OCI-M2 (cell line): ENCODE results near the gene ITGA11.
"Not testable (repeated sequence)": the region's sequence is repeated elsewhere in the genome, so short reads cannot be mapped to it uniquely, and the experiment has no call there.

Source experiments
- DNase-seq: peaks from one replicate; lab custom pipeline; 2025; ENCODE audit not compliant: unreplicated experiment; lab: John Stamatoyannopoulos, UW

Gene ITGA11

DNA sequence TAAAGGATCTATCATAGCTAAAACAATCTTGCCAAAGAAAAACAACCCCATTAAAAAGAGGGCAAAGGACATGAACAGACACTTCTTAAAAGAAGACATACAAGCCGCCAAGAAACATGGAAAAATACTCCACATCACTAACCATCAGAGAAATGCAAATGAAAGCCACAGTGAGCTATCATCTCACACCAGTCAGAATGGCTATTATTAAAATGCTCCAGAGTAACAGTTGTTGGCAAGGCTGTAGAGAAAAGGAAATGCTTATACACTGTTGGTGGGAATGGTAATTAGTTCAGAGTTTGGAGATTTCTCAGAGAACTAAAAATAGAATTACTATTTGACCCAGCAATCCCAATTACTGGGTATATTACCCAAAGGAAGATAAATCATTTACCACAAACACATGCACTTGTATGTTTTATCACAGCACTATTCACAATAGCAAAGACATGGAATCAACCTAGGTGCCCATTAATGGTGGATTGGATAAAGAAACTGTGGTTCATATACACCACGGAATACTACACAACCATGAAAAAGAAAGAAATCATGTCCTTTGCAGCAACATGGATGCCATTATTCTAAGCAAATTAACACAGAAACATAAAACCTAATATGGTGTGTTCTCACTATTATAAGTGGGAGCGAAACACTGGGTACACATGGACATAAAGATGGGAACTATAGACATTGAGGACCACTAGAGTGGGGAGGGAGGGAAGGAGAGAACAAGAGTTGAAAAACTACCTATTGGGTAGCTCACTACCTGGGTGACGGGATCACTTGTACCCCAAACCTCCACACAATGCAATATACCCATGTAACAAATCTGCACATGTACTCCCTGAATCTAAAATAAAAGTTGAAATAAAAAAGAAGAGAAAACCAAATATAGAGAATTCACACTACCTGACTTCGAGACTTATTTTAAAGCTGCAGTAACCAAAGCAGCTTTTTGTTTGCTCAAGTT lies 32.6 kb downstream of the ITGA11 start:
- DNase-seq = no peak

DNA sequence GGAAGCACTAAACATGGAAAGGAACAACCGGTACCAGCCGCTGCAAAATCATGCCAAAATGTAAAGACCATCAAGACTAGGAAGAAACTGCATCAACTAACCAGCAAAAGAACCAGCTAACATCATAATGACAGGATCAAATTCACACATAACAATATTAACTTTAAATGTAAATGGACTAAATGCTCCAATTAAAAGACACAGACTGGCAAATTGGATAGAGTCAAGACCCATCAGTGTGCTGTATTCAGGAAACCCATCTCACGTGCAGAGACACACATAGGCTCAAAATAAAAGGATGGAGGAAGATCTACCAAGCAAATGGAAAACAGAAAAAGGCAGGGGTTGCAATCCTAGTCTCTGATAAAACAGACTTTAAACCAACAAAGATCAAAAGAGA lies 34.0 kb downstream of the ITGA11 start:
- not testable (repeated sequence) for DNase-seq

GRCh38 chr15:68396068-68396467 lies 35.9 kb downstream of the ITGA11 start:
- no peak for DNase-seq

DNA sequence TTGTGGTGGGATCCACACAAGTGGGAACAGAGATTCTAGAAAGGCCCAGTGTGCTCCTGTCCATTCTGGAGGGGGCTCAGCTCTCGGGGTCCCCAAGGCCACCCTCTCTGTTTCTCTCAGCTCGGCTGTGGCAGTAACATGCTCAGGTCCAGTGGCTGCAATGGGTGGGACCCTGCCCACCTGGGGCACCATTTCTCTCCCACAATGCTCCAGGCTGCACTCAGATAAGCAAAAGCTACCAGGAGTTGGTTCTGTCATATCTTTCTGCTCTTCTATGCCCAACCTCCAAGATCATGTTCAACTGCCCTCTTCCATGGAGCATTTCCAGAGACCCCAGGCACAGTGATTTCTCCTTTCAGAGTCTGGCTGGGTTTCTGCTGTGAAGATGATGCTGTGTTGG lies 40.8 kb downstream of the ITGA11 start:
- no peak for DNase-seq

DNA sequence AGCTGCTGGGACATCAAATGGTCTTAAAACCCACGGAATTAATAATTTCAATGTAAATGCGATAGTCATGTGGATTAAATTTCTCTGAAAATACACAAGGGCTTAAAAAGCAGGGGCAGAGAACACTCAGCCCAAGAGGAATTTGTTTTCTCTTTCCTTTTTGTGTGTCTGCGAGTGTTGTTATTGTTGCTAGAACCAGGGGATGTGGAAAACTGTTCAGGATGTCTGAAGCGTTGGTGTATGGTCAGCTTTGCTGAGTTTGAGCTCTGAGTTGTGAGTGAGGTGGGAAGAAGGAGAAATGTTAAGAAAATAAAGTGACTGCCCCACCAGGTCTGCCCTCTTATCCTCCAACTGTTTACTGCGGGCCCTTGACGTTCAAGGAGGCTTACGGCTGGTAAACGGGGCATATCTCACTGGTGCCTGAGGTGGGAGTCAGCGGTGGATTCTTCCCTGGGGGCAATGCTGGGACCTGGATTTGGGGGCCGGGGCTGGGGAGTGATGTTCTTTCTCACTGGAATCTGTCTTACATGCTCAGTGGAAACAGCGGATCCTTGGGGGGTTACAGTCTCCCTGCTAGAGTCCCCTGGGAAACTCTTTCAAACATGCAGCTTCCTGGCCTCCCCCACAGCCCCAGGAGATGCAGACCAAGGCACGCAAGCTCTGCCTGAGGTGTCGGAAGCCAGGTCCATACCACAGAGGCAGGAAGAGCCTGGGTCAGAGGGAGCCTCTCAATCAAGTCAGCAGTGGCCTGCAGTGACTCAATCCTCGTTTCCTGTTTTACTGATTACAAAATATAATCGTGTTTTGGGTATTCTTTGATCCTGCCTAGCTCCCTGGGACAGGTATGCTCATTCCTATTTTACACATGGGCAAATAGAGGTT lies 41.8 kb downstream of the ITGA11 start:
- DNase-seq = no peak

- no peak for DNase-seq
These were observed 42.7 kb downstream of the ITGA11 start for GRCh38 chr15:68389041-68389930.

GRCh38 chr15:68387381-68388143 lies 44.4 kb downstream of the ITGA11 start:
- DNase-seq = no peak

DNA sequence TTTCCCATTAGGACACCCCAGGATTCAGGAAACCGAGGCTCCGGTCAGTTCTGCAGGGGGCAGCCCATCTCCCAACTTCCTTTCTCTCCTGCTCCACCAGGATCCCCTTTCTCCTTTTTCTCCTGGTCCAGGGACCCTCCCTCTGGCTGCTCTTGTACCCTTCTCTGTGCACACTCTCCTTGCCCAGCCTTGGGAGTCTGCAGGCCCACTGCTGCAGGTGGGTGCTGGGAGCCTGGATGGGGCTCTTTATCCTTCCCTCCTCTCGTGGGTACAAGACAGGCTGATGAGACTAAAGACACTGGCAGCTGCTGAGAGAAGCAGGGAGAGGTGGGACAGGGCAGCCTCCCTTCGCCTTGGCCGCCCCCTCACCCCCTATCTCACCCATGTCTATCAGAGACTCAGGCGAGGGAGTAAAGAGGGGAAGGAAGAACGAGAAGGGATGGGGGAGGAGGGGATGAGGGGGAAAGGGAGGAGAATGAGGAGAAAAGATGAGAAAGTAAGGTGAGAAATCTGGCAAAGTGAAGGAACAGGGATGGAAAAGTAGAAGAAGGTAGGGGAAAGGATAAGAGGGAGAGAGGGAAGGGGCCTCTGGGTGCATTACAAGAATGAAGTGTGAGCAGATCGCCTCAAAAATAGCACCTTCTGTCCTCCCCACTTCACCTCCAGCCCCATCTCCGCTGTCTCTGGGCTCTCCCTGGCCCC lies 45.2 kb downstream of the ITGA11 start:
- no peak for DNase-seq

DNA sequence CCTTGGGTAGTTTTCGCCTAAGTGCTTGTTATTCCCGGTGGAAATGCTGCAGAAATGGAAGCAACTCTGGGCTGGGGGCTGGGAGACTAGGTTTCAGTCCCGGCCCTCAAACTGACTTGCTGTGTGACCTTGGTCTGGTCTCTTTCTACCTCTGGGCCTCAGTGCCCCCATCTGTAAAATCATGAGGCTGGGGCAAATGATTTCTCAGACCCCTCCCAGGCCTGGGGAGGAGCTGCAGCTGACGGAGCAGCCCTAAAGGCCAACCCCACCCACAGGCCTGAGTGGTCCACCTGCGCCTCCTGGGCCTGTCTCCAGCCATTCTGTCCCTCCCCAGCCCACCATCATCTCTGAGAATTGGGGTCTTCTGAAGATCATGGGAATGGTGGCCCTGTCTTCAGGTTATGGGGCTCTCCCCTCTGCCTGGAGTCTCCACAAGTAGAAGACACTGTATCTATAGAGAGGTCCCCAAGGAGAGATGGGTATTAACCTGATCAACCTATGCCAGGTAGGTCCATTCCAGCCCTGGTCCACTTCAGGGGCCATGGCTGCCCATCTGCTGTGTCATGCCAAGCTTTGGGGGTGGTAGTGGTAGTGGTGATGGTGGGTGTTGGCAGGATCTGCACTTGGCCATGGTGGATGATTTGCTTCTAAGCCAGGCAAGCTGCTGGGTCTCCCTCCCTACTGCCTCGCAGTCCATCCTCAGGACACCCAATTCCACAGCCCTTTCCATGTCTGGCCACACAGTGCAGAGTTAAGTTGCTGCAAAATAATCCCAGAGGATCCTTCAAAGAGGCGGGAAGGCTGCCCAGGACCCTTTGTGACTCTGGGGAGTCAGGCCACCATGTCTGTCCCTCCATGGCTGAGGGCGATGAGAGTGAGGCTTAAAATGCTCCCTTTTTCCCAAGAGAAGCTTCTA lies 46.0 kb downstream of the ITGA11 start:
- no peak for DNase-seq

DNA sequence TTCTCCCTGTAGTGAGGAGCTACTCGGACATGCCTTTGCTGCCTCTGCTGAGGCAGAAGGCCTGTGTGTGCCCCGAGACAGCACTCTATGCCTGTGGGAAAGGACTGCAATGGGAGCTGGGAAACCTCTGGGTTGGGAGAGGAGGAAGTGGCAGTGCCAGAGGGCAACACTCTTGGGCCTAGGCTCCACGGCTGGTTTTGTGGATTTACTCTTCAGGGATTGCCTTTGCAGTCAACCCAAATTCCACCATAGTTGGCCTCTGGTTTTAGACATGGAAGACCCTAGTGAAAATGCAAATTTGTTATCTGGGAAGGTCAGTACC lies 46.8 kb downstream of the ITGA11 start:
- DNase-seq = no peak

DNA sequence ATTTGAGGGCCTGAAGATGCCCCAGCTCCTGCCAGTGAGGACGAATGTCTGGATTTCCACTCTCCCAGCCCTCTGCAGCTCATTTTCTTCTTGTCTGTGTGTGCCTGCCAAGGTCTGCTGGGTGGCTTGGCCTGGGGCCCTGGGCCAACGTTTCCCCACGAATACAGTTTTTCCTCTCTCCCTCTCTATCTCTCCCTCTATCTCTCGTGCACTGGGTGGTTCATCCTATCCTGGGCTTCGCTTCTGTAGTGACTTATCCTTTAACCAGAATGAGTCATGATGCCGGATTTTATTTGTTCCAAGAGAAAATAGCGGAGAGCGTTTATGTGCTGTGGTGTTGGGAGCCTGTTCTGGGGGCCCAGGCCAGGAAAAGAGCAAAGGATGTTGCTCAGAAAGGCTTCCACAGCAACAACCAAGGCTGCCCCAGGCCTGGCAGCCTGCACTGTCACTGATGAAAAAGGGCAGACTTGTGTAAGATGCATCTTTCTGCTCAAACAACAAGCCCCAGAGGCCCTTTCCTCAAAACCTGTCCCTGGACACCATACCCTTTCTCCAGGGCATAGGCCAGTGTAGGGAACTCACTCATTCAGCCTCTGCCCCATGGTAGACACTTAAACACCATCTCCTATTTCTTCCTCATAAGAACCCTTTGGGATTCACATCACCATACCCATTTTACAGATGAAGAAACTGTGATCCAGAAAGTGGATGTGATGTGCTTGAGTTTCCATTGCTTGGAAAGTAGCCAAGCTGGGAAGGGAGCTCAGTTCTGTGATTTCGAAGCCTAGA lies 47.3 kb downstream of the ITGA11 start:
- DNase-seq = no peak

DNA sequence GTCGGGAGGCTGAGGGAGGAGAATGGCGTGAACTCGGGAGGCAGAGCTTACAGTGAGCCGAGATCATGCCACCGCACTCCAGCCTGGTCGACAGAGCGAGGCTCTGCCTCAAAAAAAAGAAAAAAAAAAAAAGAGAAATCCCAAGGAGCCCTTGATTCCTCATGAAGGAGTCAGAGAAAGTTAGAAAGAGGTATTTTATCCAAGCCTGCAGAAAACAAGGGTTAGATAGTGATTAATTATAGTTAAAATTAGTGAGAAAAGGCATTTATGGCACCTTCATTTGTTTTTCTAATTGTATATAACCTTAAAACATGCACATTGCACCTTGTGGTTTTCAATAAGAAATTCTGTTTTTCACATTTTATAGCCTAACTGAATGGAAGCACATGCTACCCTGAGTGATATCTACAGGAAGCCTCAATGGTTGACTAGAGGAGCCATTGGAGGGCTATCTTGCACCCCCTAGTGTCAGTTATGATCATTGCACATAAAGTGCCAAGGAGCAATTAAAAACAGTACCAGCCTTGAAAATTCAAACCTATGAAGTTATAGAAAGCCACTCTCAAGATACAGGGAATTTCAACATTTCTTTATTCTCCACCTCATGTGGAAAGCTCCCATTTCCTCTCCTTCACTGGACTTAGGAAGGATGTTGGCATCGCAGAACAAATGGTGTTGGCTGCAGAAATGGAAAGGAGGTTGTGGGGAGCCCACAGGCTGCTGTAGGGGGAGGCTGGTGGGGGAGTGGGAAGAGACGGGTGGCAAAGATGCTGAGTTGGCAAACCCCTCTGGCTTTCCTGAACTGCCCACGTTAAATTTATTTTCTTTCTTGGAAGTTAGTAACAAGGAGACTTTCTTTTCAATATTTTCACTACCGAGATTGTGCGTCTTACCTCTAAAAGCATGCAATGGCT lies 48.5 kb downstream of the ITGA11 start:
- DNase-seq = no peak

DNA sequence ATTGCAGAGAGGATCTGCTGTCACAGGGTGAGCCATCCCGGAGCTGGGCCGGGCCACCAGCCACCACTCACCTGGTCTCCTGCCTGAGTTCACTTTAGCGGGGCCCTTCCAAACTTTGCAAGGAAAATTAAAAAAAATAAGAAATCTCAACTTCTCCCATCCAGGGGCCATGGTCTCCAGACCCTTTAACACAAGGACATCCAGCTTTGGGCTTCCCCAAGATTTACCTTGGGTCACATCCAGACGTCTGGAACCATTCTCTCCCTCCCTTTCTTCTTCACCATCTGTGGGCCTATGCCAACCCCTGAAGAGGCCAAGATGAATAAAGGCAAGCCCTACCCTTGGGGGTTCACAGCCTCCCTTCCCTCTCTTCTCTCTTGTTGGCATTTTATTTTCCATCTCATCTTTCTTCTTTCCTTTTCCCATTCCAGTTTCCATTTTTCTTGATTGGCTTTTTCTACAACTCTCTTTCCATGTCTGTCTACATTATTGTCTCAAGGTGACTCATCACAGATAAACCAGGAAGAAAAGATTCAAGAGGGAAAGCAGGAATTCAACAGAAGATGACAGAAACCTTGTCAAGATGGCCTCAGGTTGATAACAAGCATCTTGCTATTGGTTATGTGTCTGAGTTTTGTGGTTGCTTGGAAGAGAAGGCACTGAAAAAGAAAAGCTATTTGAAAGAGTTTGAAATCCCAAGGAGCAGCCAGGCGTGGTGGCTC lies 49.5 kb downstream of the ITGA11 start:
- DNase-seq = no peak

GRCh38 chr15:68380456-68380855 lies 51.5 kb downstream of the ITGA11 start:
- no peak for DNase-seq

DNA sequence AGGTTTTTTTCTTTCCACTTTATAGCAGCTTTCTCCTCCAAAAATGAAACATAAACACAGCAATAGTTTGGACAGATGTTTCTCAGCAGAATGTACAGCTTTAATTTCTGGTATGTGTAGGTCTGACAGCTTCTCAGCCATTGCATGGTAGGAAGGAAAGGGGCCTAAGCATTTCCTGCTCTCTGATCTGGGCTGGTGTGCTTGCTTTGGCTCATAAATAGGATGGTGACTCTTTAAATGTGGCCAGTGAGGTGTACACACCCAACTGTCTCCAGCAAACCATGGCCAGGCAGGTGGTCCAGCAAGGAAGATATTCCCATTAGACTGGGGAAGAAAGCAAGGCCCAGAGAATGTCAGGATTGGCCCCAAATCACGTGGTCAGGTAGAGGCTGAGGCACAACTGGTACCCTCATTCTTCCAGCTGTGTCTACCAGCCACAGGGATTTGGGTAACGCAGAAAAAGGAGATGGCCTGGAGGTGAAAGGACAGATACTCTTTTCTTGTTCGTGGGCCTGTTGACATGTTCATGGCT lies 52.1 kb downstream of the ITGA11 start:
- DNase-seq = no peak
